ENCODE measurements around the gene NUSAP1. TPM values are rescaled to one million over a fixed set of nuclear protein-coding genes. Genes with fewer than 3 reads are reported as not detected.

The NUSAP1 gene
- total and polyA plus RNA-seq, 2 of the 4 experiments (the other 2 are of a cell fraction), result 59.2 to 123 TPM

- Histone ChIP-seq H4K5ac (ENCODE audit: low read depth, low read length) (peak overlapping the region; percentile 11; the same call in 1 of the 2 replicates), H3K56ac (ENCODE audit: extremely low read depth, insufficient read depth, low read length) (peak overlapping the region; percentile 75), H2AK5ac (ENCODE audit: low read depth, low read length) (peak overlapping the region; percentile 63), H3K9me1 (ENCODE audit: insufficient read depth, low read length) (peaks cover 10% of the 10 kb centered on the region), H4K91ac (ENCODE audit: insufficient read depth, low read depth, low read length) (no peak overlapping the region; the same call in 1 of the 2 replicates), H3K9me3 (ENCODE audit: control insufficient read depth, insufficient read depth, low read length) (no peaks in the 10 kb centered on the region), H3K14ac (replicated peaks; ENCODE audit: low read depth, low read length) (peak overlapping the region; percentile 99), H3K36me3 (ENCODE audit: control insufficient read depth, insufficient read depth, low read length) (no peaks in the 10 kb centered on the region), H3K4me3 (ENCODE audit: insufficient read depth, low read depth, low read length) (peak overlapping the region; percentile 95), H2AFZ (replicated peaks; ENCODE audit: low read length, poor library complexity) (peak overlapping the region; percentile 97), H2BK15ac (ENCODE audit: low read depth, low read length) (no peak overlapping the region), H3K4me1 (ENCODE audit: control insufficient read depth, insufficient read depth, low read length) (0 out of 2 replicates have a peak, but pooled peaks cover 5% of the 10 kb centered on the region), H3K9ac (ENCODE audit: low read depth, low read length) (peak overlapping the region; percentile 83), H3K18ac (ENCODE audit: low read depth, low read length) (no peak overlapping the region), H2AK9ac (replicated peaks; ENCODE audit: low read depth, low read length, poor library complexity) (peak overlapping the region; percentile 38), H2BK20ac (ENCODE audit: low read depth, low read length) (no peak overlapping the region), H3K79me1 (ENCODE audit: low read depth in 1 of 2, low read length in 2 of 2) (peaks cover 19 to 37% of the 10 kb centered on the region in 2 experiments), H3K4me2 (ENCODE audit: low read depth, low read length) (peak overlapping the region; percentile 93), H3K4ac (ENCODE audit: low read depth, low read length) (peak overlapping the region; percentile 95), H2BK5ac (ENCODE audit: low read depth, low read length, poor library complexity, severe bottlenecking) (peak overlapping the region; percentile 67), H3K27ac (ENCODE audit: insufficient read depth, low read length) (peak overlapping the region; percentile 88), H2BK120ac (ENCODE audit: low read depth, low read length) (no peak overlapping the region), H3K23ac (ENCODE audit: low read depth, low read length) (peak overlapping the region; percentile 99), H4K8ac (ENCODE audit: low read depth in 2 of 2, low read length in 2 of 2) (peak overlapping the region; percentile 38 to 91), H3K27me3 (ENCODE audit: control insufficient read depth, insufficient read depth, low read length) (no peaks in the 10 kb centered on the region), H4K20me1 (ENCODE audit: insufficient read depth, low read length) (peaks cover 38% of the 10 kb centered on the region)
- DNase-seq (no peak), ATAC-seq (ENCODE audit: low read depth) (peak; percentile 25)
- TSS peak; percentile 91 for BruUV-seq (replicated peaks)
- in situ Hi-C loops (cut with MboI; ENCODE audit: low sequenced_read_pairs) (no loop called here), dilution Hi-C loops (cut with HindIII; ENCODE audit: low sequenced_read_pairs, unreplicated experiment) (no loop called here), intact Hi-C loops (cut with micrococcal nuclease) (loop anchor here (10.0 kb wide), 1 partner anchor 181 kb away; the partner anchor contains the start of genes CHP1 and EXD1)
- ChIA-PET CTCF (no interaction called here), POLR2A (ENCODE audit: unreplicated experiment) (interaction anchor here (0.6 kb wide), 1 partner anchor 16 kb away, joined by 4 read pairs; no protein-coding TSS in a partner anchor)
- WGBS, 2 experiments (ENCODE audit: extremely low coverage in 2 of 2, insufficient read length in 1 of 2), result 46% methylated on average over 9 of the region's 20 CpGs; no CpG with 5 or more reads in 1 of the 2 experiments
- TF ChIP-seq RCOR1 (IDR thresholded peaks at IDR 0.05; ENCODE audit: insufficient replicate concordance, low read length) (no peak), BHLHE40 (IDR thresholded peaks at IDR 0.05; ENCODE audit: low read depth, low read length) (no peak)
These were observed 83.6 kb downstream of the NUSAP1 start for GRCh38 chr15:41416128-41416741.
